Panc1 (cell line): ENCODE measurements around the gene TBX1. TPM values are rescaled to one million over a fixed set of nuclear protein-coding genes. Genes with fewer than 3 reads are reported as not detected.

Experiments used
- ATAC-seq: fragments of 200-7000 bp; cut with Tn5 transposase; 2 replicates; pipeline ENCODE4 v1.9.1; 2020; ENCODE audit warnings: mild to moderate bottlenecking, moderate library complexity
- BruUV-seq: library from RNA; stranded (reverse); fragments of 400-500 nt; replicated peaks from 2 replicates; lab custom pipeline; 2021; lab: Mats Ljungman, UMichigan
- CTCF ChIA-PET: fragments of 300-600 bp; sonication (Branson Sonifier 250); formaldehyde crosslinking; loops from one replicate; lab custom pipeline; 2022; ENCODE audit warnings: antibody characterized with exemption; lab: Charles Lee
- POLR2A ChIA-PET: fragments of 300-600 bp; sonication (Branson Sonifier 250); formaldehyde crosslinking; loops from one replicate; lab custom pipeline; 2022; ENCODE audit warnings: antibody characterized with exemption; lab: Charles Lee
- DNase-seq: peaks from one replicate; pipeline ENCODE4 v3.0.0-alpha.2; 2010; ENCODE audit warnings: low read depth, low spot score
- H3K27ac ChIP-seq: 2 replicates; pipeline ENCODE4 v1.5.1; 2011; ENCODE audit warnings: mild to moderate bottlenecking, low read length, inconsistent platforms
- H3K27me3 ChIP-seq: fragments of 200-500 bp; sonication (Bioruptor generic); 2 replicates; pipeline ENCODE4 v1.6.0; 2014; ENCODE audit warnings: low read length, inconsistent platforms; ENCODE audit not compliant: control insufficient read depth, insufficient read depth
- H3K36me3 ChIP-seq: fragments of 200-500 bp; sonication (Bioruptor generic); 2 replicates; pipeline ENCODE4 v1.5.1; 2014; ENCODE audit warnings: inconsistent platforms, mild to moderate bottlenecking, low read length, moderate library complexity; ENCODE audit not compliant: control insufficient read depth, insufficient read depth
- H3K4me1 ChIP-seq: 2 replicates; pipeline ENCODE4 v1.5.1; 2011; ENCODE audit warnings: inconsistent platforms, mild to moderate bottlenecking, low read length, moderate library complexity; ENCODE audit not compliant: control insufficient read depth, insufficient read depth
- H3K4me3 ChIP-seq, 2 experiments: 2 replicates each; pipeline ENCODE4 v1.5.1; 2011 to 2012; ENCODE audit warnings: low read depth in 2 of 2, low read length in 2 of 2, mild to moderate bottlenecking in 2 of 2, inconsistent platforms in 1 of 2, moderate library complexity in 1 of 2
- H3K9me3 ChIP-seq: fragments of 200-500 bp; sonication (Bioruptor generic); 2 replicates; pipeline ENCODE4 v1.5.1; 2014; ENCODE audit warnings: low read depth, mild to moderate bottlenecking, inconsistent platforms, low read length, moderate library complexity; ENCODE audit not compliant: control insufficient read depth, insufficient read depth
- POLR2AphosphoS5 ChIP-seq: IDR thresholded peaks from 2 replicates; pipeline ENCODE4 v1.6.1; 2012; ENCODE audit warnings: mild to moderate bottlenecking, low read depth, low read length, moderate library complexity
- SIN3A ChIP-seq: IDR thresholded peaks from 2 replicates; pipeline ENCODE4 v1.6.1; 2012; ENCODE audit warnings: low read depth, mild to moderate bottlenecking, low read length, moderate library complexity, borderline replicate concordance; ENCODE audit not compliant: insufficient read depth
- TCF7L2 ChIP-seq: IDR thresholded peaks from 2 replicates; pipeline ENCODE4 v1.6.1; 2011; ENCODE audit warnings: mild to moderate bottlenecking, low read depth, low read length, inconsistent platforms
- in situ Hi-C: cut with HindIII; loops from 2 replicates; pipeline ENCODE4 v1.10.0; 2016; ENCODE audit warnings: low sequenced_read_pairs, low pct_unique_long_range_greater_than_20kb
- intact Hi-C: fragments of 100-400 bp; cut with micrococcal nuclease; formaldehyde crosslinking; loops from one replicate; pipeline ENCODE4 v1.10.0; 2022; ENCODE audit not compliant: unreplicated experiment
- total RNA-seq: library from RNA; stranded (reverse); gene quantifications from one replicate; pipeline ENCODE4 v1.2.1, GENCODE V29; 2021; ENCODE audit not compliant: unreplicated experiment
- TF ChIP-seq, protein P1 (sequence below): fragments of 450-650 bp; IDR thresholded peaks from 2 replicates; pipeline ENCODE4 v1.5.1; 2017; ENCODE audit warnings: mild to moderate bottlenecking
- TF ChIP-seq, protein P2 (sequence below), 2 experiments: IDR thresholded peaks; 2 replicates each; pipeline ENCODE4 v1.6.1; 2011 to 2012; ENCODE audit warnings: low read depth in 2 of 2, control low read depth in 1 of 2, low read length in 1 of 2, mild to moderate bottlenecking in 1 of 2, moderate library complexity in 1 of 2; ENCODE audit not compliant: insufficient read depth in 1 of 2

Gene TBX1
- total RNA-seq, 1 experiment from 2014 or later: 91.7 TPM

DNA sequence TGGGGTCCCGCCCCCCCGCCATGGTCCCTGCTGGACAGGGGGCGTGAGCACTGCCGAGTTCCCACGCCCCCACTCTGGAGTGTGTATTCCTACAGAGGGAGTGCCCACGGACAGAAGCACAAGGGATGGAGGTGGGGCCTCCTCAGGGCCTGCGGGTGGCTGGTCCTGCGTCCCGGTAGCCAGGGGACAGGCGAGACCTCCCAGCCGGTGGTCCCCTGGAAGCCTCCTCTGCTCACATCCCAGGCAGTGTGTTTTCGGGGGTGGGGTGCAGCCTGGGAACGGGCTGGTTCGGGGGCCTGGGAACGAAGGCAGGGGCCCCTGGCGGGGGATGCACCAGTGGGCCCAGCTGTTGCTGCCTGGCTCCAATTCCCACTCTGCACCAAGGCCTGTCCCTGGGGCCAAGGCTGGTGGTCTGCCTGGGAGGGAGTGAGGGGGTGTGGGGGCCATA lies 21.1 kb upstream of the TBX1 start:
- no peak overlapping the region for H3K4me3 ChIP-seq
- DNase-seq: no peak
- no TSS peak for BruUV-seq
- TF ChIP-seq SIN3A: no peak
- TF ChIP-seq, protein P1, sequence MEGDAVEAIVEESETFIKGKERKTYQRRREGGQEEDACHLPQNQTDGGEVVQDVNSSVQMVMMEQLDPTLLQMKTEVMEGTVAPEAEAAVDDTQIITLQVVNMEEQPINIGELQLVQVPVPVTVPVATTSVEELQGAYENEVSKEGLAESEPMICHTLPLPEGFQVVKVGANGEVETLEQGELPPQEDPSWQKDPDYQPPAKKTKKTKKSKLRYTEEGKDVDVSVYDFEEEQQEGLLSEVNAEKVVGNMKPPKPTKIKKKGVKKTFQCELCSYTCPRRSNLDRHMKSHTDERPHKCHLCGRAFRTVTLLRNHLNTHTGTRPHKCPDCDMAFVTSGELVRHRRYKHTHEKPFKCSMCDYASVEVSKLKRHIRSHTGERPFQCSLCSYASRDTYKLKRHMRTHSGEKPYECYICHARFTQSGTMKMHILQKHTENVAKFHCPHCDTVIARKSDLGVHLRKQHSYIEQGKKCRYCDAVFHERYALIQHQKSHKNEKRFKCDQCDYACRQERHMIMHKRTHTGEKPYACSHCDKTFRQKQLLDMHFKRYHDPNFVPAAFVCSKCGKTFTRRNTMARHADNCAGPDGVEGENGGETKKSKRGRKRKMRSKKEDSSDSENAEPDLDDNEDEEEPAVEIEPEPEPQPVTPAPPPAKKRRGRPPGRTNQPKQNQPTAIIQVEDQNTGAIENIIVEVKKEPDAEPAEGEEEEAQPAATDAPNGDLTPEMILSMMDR: no peak
- H3K27ac ChIP-seq: no peak overlapping the region
- CTCF ChIA-PET: interaction anchor here (0.6 kb wide), 1 partner anchor 39 kb away, joined by 5 read pairs; no protein-coding TSS in a partner anchor
- in situ Hi-C loops: no loop called here
- intact Hi-C loops: no loop called here
- POLR2A ChIA-PET: no interaction called here
- ATAC-seq: no peak
- no peaks in the 10 kb centered on the region for H3K36me3 ChIP-seq
- no peaks in the 10 kb centered on the region for H3K9me3 ChIP-seq
- no peaks in the 10 kb centered on the region for H3K4me1 ChIP-seq
- no peaks in the 10 kb centered on the region for H3K27me3 ChIP-seq

DNA sequence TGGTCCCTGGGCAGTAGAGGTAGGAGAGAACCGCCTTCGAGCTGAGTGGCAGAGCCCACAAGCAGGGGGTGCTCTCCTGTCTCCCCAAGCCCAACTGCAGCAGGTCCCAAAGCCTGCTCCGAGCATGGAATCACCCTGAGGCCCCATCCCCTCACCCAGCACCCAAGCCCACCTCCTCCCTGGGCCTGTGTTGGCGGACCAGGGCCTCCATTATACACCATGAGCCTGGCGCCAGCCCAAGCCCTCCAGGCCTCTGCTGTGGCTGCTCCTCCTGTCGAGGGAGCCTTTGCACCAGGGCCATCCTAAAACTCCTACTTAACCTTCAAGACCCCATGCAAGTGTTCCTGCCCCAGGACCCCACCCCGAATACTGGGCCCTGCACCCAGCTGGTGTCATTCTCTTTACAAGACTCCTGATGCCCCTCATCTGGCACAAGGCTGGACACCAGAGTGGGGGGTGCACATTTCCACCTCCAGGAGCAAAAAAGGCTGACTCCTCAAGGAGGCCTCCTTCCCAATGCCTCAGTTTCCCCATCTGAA lies 20.6 kb upstream of the TBX1 start:
- intact Hi-C loops: no loop called here
- no TSS peak for BruUV-seq
- in situ Hi-C loops: no loop called here
- POLR2A ChIA-PET: no interaction called here
- no peak for ATAC-seq
- no peak for DNase-seq
- H3K27ac ChIP-seq: no peak overlapping the region
- TF ChIP-seq, protein P2, sequence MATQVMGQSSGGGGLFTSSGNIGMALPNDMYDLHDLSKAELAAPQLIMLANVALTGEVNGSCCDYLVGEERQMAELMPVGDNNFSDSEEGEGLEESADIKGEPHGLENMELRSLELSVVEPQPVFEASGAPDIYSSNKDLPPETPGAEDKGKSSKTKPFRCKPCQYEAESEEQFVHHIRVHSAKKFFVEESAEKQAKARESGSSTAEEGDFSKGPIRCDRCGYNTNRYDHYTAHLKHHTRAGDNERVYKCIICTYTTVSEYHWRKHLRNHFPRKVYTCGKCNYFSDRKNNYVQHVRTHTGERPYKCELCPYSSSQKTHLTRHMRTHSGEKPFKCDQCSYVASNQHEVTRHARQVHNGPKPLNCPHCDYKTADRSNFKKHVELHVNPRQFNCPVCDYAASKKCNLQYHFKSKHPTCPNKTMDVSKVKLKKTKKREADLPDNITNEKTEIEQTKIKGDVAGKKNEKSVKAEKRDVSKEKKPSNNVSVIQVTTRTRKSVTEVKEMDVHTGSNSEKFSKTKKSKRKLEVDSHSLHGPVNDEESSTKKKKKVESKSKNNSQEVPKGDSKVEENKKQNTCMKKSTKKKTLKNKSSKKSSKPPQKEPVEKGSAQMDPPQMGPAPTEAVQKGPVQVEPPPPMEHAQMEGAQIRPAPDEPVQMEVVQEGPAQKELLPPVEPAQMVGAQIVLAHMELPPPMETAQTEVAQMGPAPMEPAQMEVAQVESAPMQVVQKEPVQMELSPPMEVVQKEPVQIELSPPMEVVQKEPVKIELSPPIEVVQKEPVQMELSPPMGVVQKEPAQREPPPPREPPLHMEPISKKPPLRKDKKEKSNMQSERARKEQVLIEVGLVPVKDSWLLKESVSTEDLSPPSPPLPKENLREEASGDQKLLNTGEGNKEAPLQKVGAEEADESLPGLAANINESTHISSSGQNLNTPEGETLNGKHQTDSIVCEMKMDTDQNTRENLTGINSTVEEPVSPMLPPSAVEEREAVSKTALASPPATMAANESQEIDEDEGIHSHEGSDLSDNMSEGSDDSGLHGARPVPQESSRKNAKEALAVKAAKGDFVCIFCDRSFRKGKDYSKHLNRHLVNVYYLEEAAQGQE (IDR thresholded peaks at IDR 0.05; ENCODE audit: insufficient read depth in 1 of 2, low read depth in 2 of 2, low read length in 1 of 2): no peak
- TF ChIP-seq SIN3A (no peak), TCF7L2 (no peak), POLR2AphosphoS5 (no peak)
- CTCF ChIA-PET: interaction anchor here (0.6 kb wide), 1 partner anchor 38 kb away, joined by 5 read pairs; no protein-coding TSS in a partner anchor
- H3K4me3 ChIP-seq: no peak overlapping the region
- H3K9me3 ChIP-seq: no peaks in the 10 kb centered on the region
- no peaks in the 10 kb centered on the region for H3K4me1 ChIP-seq
- no peaks in the 10 kb centered on the region for H3K27me3 ChIP-seq
- H3K36me3 ChIP-seq: no peaks in the 10 kb centered on the region

DNA sequence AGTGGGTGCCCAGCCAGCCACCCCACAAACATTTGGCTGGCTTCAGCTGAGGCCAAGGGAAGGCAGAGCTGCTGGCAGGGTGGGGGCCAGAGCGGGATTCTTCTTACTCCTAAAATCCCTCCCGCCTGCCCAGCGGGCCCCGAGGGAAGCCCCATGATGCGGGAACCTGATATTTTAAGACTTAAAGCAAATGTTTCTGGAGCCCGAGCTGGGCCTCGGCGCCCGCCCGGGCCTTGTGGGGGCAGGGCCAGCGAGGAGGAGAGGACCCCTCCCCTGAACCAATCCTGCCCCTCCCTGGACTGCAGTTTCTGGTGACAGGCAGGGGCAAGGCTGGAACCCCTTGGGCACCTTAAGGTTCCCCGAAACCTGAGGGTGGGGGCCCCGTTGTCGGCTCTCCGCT lies 20.0 kb upstream of the TBX1 start:
- ChIA-PET POLR2A (no interaction called here), CTCF (no interaction called here)
- H3K4me3 ChIP-seq: no peak overlapping the region
- H3K9me3 ChIP-seq: no peaks in the 10 kb centered on the region
- in situ Hi-C loops (no loop called here), intact Hi-C loops (no loop called here)
- TF ChIP-seq TCF7L2 (no peak), SIN3A (no peak), POLR2AphosphoS5 (no peak)
- TF ChIP-seq, protein P1: no peak
- TF ChIP-seq, protein P2 (IDR thresholded peaks at IDR 0.05; ENCODE audit: insufficient read depth in 1 of 2, low read depth in 2 of 2, low read length in 1 of 2): no peak
- no peak overlapping the region for H3K27ac ChIP-seq
- peaks cover 2% of the 10 kb centered on the region; the same call in 1 of the 2 replicates for H3K4me1 ChIP-seq
- H3K36me3 ChIP-seq: no peaks in the 10 kb centered on the region
- no peak for ATAC-seq
- no peak for DNase-seq
- BruUV-seq: no TSS peak
- no peaks in the 10 kb centered on the region for H3K27me3 ChIP-seq
